NCI-H1048 (cell line): ENCODE data around the gene CDK14.
"Not testable (repeated sequence)": the region's sequence is repeated elsewhere in the genome, so short reads cannot be mapped to it uniquely, and the experiment has no call there.

Experiments
- DNase-seq: peaks from one replicate; lab custom pipeline; 2025; lab: John Stamatoyannopoulos, UW

The CDK14 gene

GRCh38 chr7:90897961-90898469, 301.9 kb downstream of the CDK14 start:
- DNase-seq = no peak

- DNase-seq = no peak
Measured at GRCh38 chr7:90900628-90901356, 304.7 kb downstream of the CDK14 start.

- DNase-seq = no peak
Measured at GRCh38 chr7:90903841-90904240, 307.7 kb downstream of the CDK14 start.

DNA sequence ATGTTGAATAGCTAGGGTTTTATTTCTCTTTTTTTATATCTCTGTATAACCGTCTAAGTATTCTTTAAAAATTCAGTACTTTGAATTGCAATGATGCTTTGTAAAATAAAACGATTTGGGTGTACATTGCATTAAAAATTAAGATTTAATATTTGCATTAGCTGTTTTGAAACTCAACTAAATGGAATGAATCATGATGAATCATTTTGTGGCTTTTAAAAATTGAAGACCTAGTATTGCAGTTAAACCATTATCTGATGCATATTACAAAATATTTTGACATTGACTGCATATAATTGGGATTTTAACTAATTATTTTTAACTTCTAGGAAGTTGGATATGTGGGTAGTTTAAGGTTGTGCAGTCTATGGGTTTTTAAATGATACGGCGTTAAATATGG, 314.0 kb downstream of the CDK14 start:
- no peak for DNase-seq

GRCh38 chr7:90916319-90916718, 320.2 kb downstream of the CDK14 start:
- no peak for DNase-seq

DNA sequence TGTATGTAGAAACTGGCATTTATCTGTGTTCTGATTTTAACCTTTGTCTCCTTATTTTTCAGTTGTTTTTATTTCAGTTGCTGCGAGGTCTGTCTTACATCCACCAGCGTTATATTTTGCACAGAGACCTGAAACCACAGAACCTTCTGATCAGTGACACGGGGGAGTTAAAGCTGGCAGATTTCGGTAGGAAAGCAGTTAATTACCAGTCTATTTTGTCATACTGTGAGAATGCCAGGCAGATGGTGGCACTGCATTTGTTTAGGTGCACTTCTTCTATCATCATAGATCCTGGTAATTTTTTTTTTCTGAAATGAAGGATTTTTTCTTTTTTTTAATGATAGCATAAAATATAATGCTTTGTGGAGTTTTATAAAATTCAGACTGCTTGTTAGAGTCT, 321.4 kb downstream of the CDK14 start:
- DNase-seq = no peak

DNA sequence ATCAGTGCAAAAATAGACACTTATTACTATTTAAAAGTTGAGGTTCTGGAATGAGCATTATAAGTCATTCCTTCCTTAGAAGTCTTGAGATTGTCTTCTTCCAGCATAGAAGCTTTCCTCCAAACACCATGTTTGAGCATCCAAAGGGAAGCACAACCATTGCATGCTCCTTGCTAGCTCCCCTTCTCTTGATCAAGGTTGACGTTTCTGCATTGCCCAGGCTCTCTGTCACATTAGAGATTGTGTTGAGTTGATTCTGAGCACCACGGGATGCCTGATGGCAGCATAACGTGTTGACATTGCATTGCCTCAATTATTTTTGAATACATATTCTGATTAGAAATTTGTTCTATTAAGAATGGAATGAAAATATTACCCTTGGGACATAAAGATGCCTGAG, 322.2 kb downstream of the CDK14 start:
- no peak for DNase-seq

GRCh38 chr7:90919816-90920215, 323.7 kb downstream of the CDK14 start:
- DNase-seq = no peak

GRCh38 chr7:90920336-90920735, 324.2 kb downstream of the CDK14 start:
- no peak for DNase-seq

- peak; percentile 55 for DNase-seq
Measured at GRCh38 chr7:90923541-90923997, 327.4 kb downstream of the CDK14 start.

DNA sequence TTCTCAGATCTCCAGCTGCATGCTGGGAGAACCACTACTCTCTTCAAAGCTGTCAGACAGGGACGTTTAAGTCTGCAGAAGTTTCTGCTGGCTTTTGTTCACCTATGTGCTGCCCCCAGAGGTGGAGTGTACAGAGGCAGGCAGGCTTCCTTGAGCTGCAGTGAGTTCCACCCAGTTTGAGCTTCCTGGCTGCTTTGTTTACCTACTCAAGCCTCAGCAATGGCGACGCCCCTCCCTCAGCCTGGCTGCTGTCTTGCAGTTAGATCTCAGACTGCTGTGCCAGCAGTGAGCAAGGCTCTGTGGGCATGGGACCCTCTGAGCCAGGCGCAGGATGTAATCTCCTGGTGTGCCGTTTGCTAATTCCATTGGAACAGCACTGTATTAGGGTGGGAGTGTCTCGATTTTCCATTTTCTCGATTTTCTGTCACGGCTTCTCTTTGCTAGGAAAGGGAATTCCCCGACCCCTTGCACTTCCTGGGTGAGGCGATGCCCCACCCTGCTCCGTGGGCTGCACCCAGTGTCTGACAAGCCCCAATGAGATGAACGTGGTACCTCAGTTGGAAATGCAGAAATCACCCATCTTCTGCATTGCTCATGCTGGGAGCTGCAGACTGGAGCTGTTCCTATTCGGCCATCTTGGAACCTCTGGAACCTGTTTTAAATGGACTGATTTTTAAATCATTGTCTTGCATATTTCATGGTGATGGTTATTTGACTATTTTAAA, 332.7 kb downstream of the CDK14 start:
- DNase-seq = not testable (repeated sequence)

- DNase-seq = no peak
Measured at GRCh38 chr7:90931986-90932916, 336.1 kb downstream of the CDK14 start.

DNA sequence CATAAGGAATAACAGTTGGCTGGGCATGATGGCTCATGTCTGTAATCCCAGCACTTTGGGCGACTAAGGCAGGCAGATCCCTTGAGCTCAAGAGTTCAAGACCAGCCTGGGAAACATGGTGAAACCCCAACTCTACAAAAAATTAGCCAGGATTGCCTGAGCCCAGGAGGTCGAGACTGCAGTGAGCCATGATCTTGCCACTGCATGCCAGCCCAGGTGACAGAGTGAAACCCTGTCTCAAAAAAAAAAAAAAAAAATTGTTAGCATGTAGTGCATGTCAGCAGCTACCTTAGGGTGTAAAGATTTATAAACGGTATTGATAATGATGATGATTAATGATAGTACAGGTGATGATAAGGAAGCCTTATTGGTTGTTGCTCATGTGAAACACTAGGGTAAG, 336.9 kb downstream of the CDK14 start:
- DNase-seq = no peak

DNA sequence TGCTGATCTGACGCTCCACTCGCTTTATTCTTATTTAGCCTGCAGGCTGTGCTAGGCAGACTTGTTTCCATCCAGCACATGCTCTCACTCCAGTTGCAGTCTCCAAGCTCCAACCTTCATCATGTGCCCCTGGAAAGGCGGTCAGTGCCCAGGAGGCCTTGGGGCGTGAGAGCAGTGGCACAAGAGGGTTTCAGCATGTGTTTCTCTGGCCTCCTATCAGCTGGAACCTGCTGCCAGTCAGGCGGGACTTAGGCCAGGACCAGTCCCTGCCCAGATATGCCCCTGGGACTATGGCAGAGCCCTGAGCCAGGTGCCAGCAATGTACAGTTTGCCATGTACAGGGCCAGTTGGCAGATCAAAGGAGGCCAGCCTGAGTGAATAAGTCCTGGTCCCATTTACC, 337.9 kb downstream of the CDK14 start:
- DNase-seq = no peak

- no peak for DNase-seq
Measured at GRCh38 chr7:90938371-90938770, 342.2 kb downstream of the CDK14 start.

GRCh38 chr7:90939666-90940065, 343.5 kb downstream of the CDK14 start:
- DNase-seq = no peak

DNA sequence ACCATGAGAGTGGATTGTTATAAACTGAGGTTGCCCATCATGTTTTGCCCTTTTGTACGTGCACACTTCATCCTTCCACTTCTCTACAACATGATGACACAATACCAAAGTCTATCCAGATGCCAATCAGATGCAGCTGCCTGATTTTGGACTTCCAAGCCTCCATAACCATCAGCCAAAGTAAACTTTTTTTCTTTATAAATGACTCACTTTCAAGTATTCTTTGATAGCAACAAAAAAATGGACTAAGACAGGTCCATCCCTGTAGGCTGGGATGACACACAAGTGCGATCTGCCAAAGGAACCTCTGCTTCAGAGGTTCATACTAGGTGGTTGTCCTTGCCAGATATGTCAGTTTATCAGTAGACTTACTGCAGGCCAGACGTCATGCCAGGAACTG, 347.9 kb downstream of the CDK14 start:
- DNase-seq = no peak

- DNase-seq = no peak
Measured at GRCh38 chr7:90945104-90945787, 349.1 kb downstream of the CDK14 start.

DNA sequence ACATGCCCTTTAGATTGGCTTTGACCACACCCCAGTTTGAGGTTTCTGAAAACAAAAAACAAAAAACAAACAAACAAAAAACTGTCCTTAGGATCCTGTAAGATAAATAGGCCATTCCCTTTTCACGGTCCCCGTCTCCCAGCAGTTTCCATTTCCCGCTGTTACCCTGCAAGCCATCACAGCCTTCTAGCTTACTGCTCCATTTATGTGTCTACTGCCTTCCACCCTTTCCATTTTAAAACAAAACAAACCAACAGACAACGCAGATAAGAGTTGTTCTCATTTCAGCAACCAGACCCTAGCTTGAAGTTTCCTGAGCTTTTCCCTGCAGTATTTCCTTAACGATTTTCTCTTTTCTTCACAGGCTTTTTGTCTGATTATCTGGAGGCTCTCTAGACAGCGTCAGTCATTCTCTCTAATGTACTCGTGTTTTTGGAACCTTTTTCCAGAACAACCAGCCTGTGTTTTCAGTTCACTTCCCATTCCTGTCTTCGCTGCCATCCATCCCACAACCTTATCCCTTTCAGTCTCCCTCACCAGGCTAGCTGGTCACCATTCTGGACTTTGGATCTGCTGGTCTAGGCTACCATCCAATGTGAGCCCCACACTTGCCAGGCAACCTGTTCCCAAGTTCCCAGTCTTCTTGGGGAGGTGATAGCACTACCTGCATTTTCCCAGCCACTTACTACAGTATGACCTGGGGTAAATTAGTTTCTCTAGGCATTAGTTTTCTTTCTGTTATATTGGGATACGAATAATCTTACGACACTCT, 350.8 kb downstream of the CDK14 start:
- DNase-seq = no peak

DNA sequence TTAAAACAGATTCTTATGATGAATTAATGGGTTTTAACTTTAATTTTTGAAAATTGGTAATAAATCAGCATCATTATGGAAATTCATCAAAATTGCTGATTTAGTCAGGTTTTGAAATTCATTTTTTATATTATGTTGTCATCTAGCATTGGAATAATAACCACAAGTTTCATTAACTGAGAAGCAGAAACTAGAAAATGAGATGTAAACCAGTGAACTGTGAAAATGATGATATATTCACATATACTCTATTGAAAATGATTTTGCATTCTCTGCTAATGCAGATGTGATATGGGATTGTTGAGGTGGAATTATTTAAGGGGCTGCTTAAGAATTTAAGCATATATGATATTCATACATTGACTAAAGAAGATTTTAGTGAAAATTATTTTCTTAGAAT, 352.0 kb downstream of the CDK14 start:
- no peak for DNase-seq

DNA sequence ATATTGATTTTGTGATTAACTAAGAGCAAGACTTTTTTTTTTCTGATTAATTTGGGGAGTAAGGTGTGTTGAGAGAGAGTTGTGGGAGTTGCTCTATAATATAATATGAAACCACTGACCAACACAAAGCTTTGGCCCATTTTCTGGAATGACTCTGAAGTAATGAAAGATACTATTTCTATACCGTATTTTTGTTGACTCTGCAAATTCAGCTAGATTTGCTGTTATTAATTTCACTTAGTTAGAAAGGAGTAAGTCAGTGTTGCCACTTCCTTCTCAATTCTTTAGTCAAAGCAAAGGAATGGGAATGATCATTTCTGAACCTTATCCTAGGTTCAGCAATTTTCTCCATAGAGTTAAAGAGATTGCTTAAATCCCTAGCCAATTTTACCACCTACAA, 355.1 kb downstream of the CDK14 start:
- no peak for DNase-seq
